HG03196 (cell line): Measurements from ENCODE around the gene RIT1.

Experiments
- ATAC-seq: cut with Tn5 transposase; IDR thresholded peaks from one replicate; pipeline ENCODE4 v1.9.1; 2021; ENCODE audit not compliant: unreplicated experiment

RIT1 gene

GRCh38 chr1:155859234-155859829, 51.8 kb downstream of the RIT1 start, which contains the start of gene SYT11:
Gene SYT11 (plus strand): TSS chr1:155859567. CDS start chr1:155859762, 195 bp downstream.
- ATAC-seq = peak; percentile 57

- no peak for ATAC-seq
These were observed 52.3 kb downstream of the RIT1 start for GRCh38 chr1:155858800-155859233.

GRCh38 chr1:155856975-155857930, 53.9 kb downstream of the RIT1 start, which contains the start of gene GON4L:
Gene GON4L (minus strand): TSS chr1:155857214. CDS start chr1:155853780, 3,434 bp downstream.
- ATAC-seq = peak; percentile 39

GRCh38 chr1:155856257-155856974, 54.7 kb downstream of the RIT1 start:
- ATAC-seq = no peak

- ATAC-seq = no peak
These were observed 60.8 kb downstream of the RIT1 start for GRCh38 chr1:155850345-155850744.

- ATAC-seq = no peak
These were observed 63.2 kb downstream of the RIT1 start for GRCh38 chr1:155847823-155848529.
